Glutamatergic neuron (in vitro differentiated cells): ENCODE data around the gene SLC7A1. TPM values are rescaled to one million over a fixed set of nuclear protein-coding genes. Genes with fewer than 3 reads are reported as not detected.

Experiments
- DNase-seq: peaks from one replicate; pipeline ENCODE4 v3.0.0; 2022
- H3K27ac Mint-ChIP-seq: one replicate; pipeline ENCODE4 v1.8.0; 2020; ENCODE audit warnings: mild to moderate bottlenecking, mixed read lengths, inconsistent platforms; ENCODE audit not compliant: unreplicated experiment
- H3K27me3 Mint-ChIP-seq: one replicate; pipeline ENCODE4 v1.8.0; 2020; ENCODE audit warnings: mild to moderate bottlenecking, moderate library complexity, mixed read lengths, inconsistent platforms; ENCODE audit not compliant: unreplicated experiment
- H3K36me3 Mint-ChIP-seq: one replicate; pipeline ENCODE4 v1.8.0; 2020; ENCODE audit warnings: mild to moderate bottlenecking, mixed read lengths, inconsistent platforms; ENCODE audit not compliant: unreplicated experiment
- H3K4me1 Mint-ChIP-seq: one replicate; pipeline ENCODE4 v1.8.0; 2020; ENCODE audit warnings: mild to moderate bottlenecking, low read depth, mixed read lengths, inconsistent platforms; ENCODE audit not compliant: unreplicated experiment
- H3K4me3 Mint-ChIP-seq: one replicate; pipeline ENCODE4 v1.8.0; 2020; ENCODE audit warnings: mild to moderate bottlenecking, mixed read lengths, inconsistent platforms; ENCODE audit not compliant: unreplicated experiment
- H3K9me3 Mint-ChIP-seq: one replicate; pipeline ENCODE4 v1.8.0; 2020; ENCODE audit warnings: mild to moderate bottlenecking, moderate library complexity, mixed read lengths, inconsistent platforms; ENCODE audit not compliant: unreplicated experiment
- CTCF ChIP-seq: fragments of 200-600 bp; sonication (generic); IDR thresholded peaks from one replicate; pipeline ENCODE4 v1.5.0; 2021; ENCODE audit not compliant: partially characterized antibody, unreplicated experiment
- total RNA-seq: library from RNA; stranded (reverse); fragmentation: NEBNext Ultra II Directional; extraction: Animal tissue kit (Norgen Biotek cat#: 25700); gene quantifications from one replicate; pipeline ENCODE4 v1.2.1, GENCODE V29; 2021; ENCODE audit not compliant: unreplicated experiment

SLC7A1 gene
- total RNA-seq, 1 donor from 2014 or later = 89.8 TPM

- Mint-ChIP-seq H3K27me3 (peaks cover 4% of the 10 kb centered on the region), H3K4me3 (no peak overlapping the region), H3K9me3 (no peaks in the 10 kb centered on the region), H3K36me3 (peaks cover 4% of the 10 kb centered on the region), H3K4me1 (peaks cover 11% of the 10 kb centered on the region), H3K27ac (no peak overlapping the region)
- no peak for DNase-seq
- no peak for TF ChIP-seq CTCF
These were observed 112.3 kb downstream of the SLC7A1 start for GRCh38 chr13:29483211-29483610.

- peaks cover 11% of the 10 kb centered on the region for H3K4me1 Mint-ChIP-seq
- no peak overlapping the region for H3K27ac Mint-ChIP-seq
- no peak for TF ChIP-seq CTCF
- peaks cover 4% of the 10 kb centered on the region for H3K27me3 Mint-ChIP-seq
- DNase-seq = no peak
- H3K36me3 Mint-ChIP-seq = peaks cover 4% of the 10 kb centered on the region
- no peaks in the 10 kb centered on the region for H3K9me3 Mint-ChIP-seq
- H3K4me3 Mint-ChIP-seq = no peak overlapping the region
These were observed 113.0 kb downstream of the SLC7A1 start for GRCh38 chr13:29482504-29482903.

GRCh38 chr13:29481603-29482002, 113.9 kb downstream of the SLC7A1 start:
- Mint-ChIP-seq H3K27ac (no peak overlapping the region), H3K9me3 (no peaks in the 10 kb centered on the region), H3K27me3 (peaks cover 4% of the 10 kb centered on the region), H3K4me3 (no peak overlapping the region), H3K36me3 (peaks cover 4% of the 10 kb centered on the region), H3K4me1 (peaks cover 11% of the 10 kb centered on the region)
- no peak for TF ChIP-seq CTCF
- DNase-seq = no peak

- H3K9me3 Mint-ChIP-seq = no peaks in the 10 kb centered on the region
- TF ChIP-seq CTCF = no peak
- no peak for DNase-seq
- H3K4me3 Mint-ChIP-seq = no peak overlapping the region
- no peak overlapping the region for H3K27ac Mint-ChIP-seq
- peaks cover 4% of the 10 kb centered on the region for H3K27me3 Mint-ChIP-seq
- peaks cover 11% of the 10 kb centered on the region for H3K4me1 Mint-ChIP-seq
- peaks cover 4% of the 10 kb centered on the region for H3K36me3 Mint-ChIP-seq
These were observed 114.5 kb downstream of the SLC7A1 start for GRCh38 chr13:29480893-29481525.

GRCh38 chr13:29479716-29480492, 115.6 kb downstream of the SLC7A1 start:
- H3K36me3 Mint-ChIP-seq = peaks cover 4% of the 10 kb centered on the region
- no peak overlapping the region for H3K27ac Mint-ChIP-seq
- peaks cover 11% of the 10 kb centered on the region for H3K4me1 Mint-ChIP-seq
- no peaks in the 10 kb centered on the region for H3K9me3 Mint-ChIP-seq
- H3K27me3 Mint-ChIP-seq = peaks cover 4% of the 10 kb centered on the region
- DNase-seq = no peak
- no peak overlapping the region for H3K4me3 Mint-ChIP-seq
- no peak for TF ChIP-seq CTCF
